Measurements from ENCODE around the gene PLXNC1.

Gene PLXNC1

DNA sequence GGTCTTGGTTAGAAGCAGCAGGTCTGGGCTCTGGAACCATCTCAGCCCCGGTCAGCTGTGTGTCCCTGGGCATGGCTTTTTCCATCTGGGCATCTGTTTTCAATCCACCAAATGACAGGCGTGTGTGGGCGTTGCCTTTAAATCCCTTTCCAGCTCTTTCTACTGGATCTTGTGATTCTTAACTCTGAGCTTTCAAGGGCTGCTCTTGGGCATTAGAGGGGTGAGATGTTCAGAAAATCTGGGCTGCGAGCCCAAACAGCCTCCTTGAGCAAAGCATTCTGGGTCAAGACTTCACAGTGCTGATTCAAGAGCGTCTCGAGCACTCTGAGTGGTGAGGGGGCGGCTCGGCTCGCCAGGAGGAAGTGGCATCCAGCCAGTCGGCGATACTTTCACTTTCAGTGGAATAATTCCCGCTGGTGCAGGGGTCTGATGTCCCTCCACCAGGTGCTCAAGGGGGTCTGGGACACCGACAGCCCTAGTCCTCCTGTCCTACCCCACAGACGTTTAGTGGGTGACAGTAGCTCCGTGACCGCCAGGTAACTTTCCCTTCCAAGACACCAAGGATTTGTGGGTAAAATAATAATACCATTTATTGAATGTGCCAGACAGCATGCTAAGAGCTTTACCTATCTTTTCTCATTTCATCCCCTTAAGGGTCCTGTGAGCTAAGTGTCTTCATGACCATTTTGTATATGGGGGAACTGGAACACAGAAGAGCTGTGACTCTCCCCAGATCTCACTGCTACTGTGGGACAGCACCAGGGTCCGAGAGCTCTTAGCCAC is 114.0 kb downstream of the PLXNC1 start (continued):
- TF ChIP-seq PRDM1 (tag by site-specific recombination; IDR thresholded peaks at IDR 0.05) (no peak), REPIN1 (tag by site-specific recombination; IDR thresholded peaks at IDR 0.05; ENCODE audit: low read depth) (no peak), ZBTB48 (tag by site-specific recombination; IDR thresholded peaks at IDR 0.05) (no peak), FEZF1 (tag by site-specific recombination; IDR thresholded peaks at IDR 0.05) (no peak), SP2 (tag by site-specific recombination; IDR thresholded peaks at IDR 0.05) (no peak), ZNF510 (tag by site-specific recombination; IDR thresholded peaks at IDR 0.05; ENCODE audit: insufficient replicate concordance) (no peak), EGR2 (tag by site-specific recombination; IDR thresholded peaks at IDR 0.05; ENCODE audit: low read depth) (peak; percentile 27; the same call in 1 of the 2 replicates), OVOL3 (tag by site-specific recombination; IDR thresholded peaks at IDR 0.05) (no peak), ZNF302 (tag by site-specific recombination; IDR thresholded peaks at IDR 0.05; ENCODE audit: low read depth) (no peak), ZFHX2 (tag by site-specific recombination; conservative IDR thresholded peaks at IDR 0.05) (peak; percentile 46), ZBTB17 (tag by site-specific recombination; IDR thresholded peaks at IDR 0.05) (peak; percentile 40; the same call in 1 of the 2 replicates), ZNF626 (tag by site-specific recombination; IDR thresholded peaks at IDR 0.05) (no peak)
- TF ChIP-seq, protein P1, sequence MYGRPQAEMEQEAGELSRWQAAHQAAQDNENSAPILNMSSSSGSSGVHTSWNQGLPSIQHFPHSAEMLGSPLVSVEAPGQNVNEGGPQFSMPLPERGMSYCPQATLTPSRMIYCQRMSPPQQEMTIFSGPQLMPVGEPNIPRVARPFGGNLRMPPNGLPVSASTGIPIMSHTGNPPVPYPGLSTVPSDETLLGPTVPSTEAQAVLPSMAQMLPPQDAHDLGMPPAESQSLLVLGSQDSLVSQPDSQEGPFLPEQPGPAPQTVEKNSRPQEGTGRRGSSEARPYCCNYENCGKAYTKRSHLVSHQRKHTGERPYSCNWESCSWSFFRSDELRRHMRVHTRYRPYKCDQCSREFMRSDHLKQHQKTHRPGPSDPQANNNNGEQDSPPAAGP (tag by site-specific recombination; IDR thresholded peaks at IDR 0.05): no peak

DNA sequence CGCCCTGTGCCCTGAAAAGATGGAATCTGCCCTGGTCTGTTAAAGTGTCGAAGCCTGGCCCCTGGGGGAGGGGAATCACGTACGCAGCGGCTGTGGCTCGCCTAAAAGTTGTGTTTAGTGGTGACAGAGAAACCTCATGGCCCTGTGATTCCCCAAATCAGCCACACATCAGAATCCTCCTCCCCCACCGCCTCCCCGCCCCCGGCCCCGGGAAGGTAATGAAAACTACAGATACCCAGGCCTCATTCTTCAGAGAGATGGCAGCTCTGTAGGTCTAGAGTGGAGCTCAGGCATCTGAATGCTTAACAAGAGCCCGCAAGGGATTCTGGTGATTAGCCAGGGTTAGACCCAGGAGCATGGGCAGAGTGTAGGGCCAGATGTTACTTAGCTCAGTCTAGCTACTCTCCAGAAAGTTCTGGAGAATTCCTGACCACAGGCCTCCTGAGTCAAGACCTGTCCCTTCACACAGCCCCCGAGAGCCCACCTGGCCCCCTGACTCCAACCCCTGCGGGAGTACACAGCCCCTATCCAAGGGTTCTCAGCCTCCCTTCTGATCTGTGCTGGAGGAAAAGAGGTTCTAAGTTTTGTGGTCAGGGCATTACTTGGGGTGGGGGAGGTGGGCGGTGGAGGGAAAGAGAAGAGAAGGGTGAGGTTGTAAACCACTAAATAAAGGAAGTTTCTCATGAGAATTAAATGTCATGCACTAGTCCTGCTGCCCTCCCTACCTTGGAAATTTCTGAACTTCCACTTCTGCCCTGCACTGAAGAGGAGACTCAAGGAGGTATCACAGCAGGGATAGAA is 114.8 kb downstream of the PLXNC1 start:
- Histone ChIP-seq H3K9me3 (ENCODE audit: control insufficient read depth, insufficient read depth, low read depth, low read length) (no peaks in the 10 kb centered on the region), H3K36me3 (ENCODE audit: control insufficient read depth in 2 of 2, insufficient read depth in 1 of 2, low read length in 2 of 2) (no peaks in the 10 kb centered on the region), H3K4me1 (ENCODE audit: control insufficient read depth, insufficient read depth, low read length) (peaks cover 5% of the 10 kb centered on the region), H3K27ac (ENCODE audit: extremely low read depth, low read depth, low read length) (no peak overlapping the region), H3K4me3 (ENCODE audit: low read depth, low read length) (no peak overlapping the region)
- ChIA-PET POLR2A (no interaction called here), CTCF (no interaction called here)
- TF ChIP-seq ZNF658 (tag by site-specific recombination; IDR thresholded peaks at IDR 0.05): no peak
- no peak for TF ChIP-seq ZNF768 (tag by site-specific recombination; IDR thresholded peaks at IDR 0.05)
- TF ChIP-seq ZNF623 (tag by site-specific recombination; IDR thresholded peaks at IDR 0.05): no peak
- TF ChIP-seq, protein P2, sequence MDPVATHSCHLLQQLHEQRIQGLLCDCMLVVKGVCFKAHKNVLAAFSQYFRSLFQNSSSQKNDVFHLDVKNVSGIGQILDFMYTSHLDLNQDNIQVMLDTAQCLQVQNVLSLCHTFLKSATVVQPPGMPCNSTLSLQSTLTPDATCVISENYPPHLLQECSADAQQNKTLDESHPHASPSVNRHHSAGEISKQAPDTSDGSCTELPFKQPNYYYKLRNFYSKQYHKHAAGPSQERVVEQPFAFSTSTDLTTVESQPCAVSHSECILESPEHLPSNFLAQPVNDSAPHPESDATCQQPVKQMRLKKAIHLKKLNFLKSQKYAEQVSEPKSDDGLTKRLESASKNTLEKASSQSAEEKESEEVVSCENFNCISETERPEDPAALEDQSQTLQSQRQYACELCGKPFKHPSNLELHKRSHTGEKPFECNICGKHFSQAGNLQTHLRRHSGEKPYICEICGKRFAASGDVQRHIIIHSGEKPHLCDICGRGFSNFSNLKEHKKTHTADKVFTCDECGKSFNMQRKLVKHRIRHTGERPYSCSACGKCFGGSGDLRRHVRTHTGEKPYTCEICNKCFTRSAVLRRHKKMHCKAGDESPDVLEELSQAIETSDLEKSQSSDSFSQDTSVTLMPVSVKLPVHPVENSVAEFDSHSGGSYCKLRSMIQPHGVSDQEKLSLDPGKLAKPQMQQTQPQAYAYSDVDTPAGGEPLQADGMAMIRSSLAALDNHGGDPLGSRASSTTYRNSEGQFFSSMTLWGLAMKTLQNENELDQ (tag by site-specific recombination; IDR thresholded peaks at IDR 0.05; ENCODE audit: low read depth): no peak
- no peak for TF ChIP-seq MYNN (tag by site-specific recombination; IDR thresholded peaks at IDR 0.05; ENCODE audit: borderline replicate concordance)
- TF ChIP-seq ZNF521 (tag by site-specific recombination; IDR thresholded peaks at IDR 0.05): no peak
- TF ChIP-seq KLF8 (tag by site-specific recombination; IDR thresholded peaks at IDR 0.05): no peak
- TF ChIP-seq GLI2 (tag by site-specific recombination; IDR thresholded peaks at IDR 0.05; ENCODE audit: borderline replicate concordance, low read depth): no peak
- no peak for TF ChIP-seq GLIS2 (tag by site-specific recombination; IDR thresholded peaks at IDR 0.05)
- TF ChIP-seq, protein P3, sequence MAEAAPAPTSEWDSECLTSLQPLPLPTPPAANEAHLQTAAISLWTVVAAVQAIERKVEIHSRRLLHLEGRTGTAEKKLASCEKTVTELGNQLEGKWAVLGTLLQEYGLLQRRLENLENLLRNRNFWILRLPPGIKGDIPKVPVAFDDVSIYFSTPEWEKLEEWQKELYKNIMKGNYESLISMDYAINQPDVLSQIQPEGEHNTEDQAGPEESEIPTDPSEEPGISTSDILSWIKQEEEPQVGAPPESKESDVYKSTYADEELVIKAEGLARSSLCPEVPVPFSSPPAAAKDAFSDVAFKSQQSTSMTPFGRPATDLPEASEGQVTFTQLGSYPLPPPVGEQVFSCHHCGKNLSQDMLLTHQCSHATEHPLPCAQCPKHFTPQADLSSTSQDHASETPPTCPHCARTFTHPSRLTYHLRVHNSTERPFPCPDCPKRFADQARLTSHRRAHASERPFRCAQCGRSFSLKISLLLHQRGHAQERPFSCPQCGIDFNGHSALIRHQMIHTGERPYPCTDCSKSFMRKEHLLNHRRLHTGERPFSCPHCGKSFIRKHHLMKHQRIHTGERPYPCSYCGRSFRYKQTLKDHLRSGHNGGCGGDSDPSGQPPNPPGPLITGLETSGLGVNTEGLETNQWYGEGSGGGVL (tag by site-specific recombination; IDR thresholded peaks at IDR 0.05): no peak
- TF ChIP-seq, protein P4, sequence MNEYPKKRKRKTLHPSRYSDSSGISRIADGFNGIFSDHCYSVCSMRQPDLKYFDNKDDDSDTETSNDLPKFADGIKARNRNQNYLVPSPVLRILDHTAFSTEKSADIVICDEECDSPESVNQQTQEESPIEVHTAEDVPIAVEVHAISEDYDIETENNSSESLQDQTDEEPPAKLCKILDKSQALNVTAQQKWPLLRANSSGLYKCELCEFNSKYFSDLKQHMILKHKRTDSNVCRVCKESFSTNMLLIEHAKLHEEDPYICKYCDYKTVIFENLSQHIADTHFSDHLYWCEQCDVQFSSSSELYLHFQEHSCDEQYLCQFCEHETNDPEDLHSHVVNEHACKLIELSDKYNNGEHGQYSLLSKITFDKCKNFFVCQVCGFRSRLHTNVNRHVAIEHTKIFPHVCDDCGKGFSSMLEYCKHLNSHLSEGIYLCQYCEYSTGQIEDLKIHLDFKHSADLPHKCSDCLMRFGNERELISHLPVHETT (tag by site-specific recombination; IDR thresholded peaks at IDR 0.05): no peak
- TF ChIP-seq, protein P5, sequence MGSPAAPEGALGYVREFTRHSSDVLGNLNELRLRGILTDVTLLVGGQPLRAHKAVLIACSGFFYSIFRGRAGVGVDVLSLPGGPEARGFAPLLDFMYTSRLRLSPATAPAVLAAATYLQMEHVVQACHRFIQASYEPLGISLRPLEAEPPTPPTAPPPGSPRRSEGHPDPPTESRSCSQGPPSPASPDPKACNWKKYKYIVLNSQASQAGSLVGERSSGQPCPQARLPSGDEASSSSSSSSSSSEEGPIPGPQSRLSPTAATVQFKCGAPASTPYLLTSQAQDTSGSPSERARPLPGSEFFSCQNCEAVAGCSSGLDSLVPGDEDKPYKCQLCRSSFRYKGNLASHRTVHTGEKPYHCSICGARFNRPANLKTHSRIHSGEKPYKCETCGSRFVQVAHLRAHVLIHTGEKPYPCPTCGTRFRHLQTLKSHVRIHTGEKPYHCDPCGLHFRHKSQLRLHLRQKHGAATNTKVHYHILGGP (tag by site-specific recombination; IDR thresholded peaks at IDR 0.05): no peak
- TF ChIP-seq ZNF132 (tag by site-specific recombination; IDR thresholded peaks at IDR 0.05; ENCODE audit: borderline replicate concordance): no peak
- TF ChIP-seq ZNF747 (tag by site-specific recombination; IDR thresholded peaks at IDR 0.05): no peak
- TF ChIP-seq ZNF677 (tag by site-specific recombination; IDR thresholded peaks at IDR 0.05): no peak
- TF ChIP-seq PRDM1 (tag by site-specific recombination; IDR thresholded peaks at IDR 0.05): no peak

Data from HEK293 (cell line).